Fibroblast of skin of abdomen (primary cell): ENCODE results near the gene AKAP13.

Source experiments
- DNase-seq: peaks from one replicate; pipeline ENCODE4 v3.0.0-alpha.2; 2013

The AKAP13 gene

DNA sequence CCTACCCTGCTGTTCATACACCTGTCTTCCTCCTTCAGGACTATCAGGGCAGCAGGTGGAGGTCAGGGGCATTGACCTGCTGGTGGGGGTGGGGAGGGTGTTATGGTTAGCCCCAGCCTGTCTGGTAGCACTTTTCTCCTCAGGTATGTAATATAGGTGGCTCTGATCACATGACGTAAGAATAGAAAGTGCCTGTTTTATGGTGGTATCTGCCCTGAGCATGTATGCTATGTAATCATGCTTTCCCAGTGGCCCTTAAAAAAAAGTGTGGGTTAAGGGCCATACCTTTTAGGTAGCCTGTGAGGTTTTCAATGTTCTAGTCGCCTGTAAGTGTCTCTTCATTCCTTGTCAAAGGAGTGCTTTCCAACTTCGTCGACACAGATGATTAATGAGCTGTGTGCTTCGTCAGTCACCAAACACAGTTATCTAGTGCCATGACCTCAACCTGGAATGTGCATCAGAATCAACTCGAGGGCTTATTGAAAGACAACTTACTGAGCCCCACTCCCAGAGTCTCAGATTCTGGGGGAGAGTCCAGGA, 328.1 kb downstream of the AKAP13 start:
- peak; percentile 18 for DNase-seq

DNA sequence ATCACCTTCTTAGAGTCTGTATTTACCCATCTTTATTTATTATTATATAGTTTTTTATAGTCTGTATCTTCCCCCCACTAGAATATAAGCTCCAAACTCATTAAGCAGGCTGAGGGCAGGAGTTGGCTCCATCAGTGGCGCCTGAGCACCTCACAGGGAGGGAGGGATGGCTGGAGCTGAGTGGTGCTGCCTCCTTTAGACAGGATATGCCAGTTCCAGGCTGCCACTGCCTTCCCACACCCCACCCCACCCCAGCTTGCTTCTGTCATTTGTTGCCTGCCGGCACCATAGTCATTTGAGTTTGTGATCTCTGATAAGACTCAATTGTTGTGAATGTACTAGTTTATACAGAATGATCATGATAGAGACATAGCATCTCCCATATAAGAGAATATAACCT, 328.8 kb downstream of the AKAP13 start:
- DNase-seq = no peak

GRCh38 chr15:85710340-85710842, 330.0 kb downstream of the AKAP13 start:
- DNase-seq = no peak

DNA sequence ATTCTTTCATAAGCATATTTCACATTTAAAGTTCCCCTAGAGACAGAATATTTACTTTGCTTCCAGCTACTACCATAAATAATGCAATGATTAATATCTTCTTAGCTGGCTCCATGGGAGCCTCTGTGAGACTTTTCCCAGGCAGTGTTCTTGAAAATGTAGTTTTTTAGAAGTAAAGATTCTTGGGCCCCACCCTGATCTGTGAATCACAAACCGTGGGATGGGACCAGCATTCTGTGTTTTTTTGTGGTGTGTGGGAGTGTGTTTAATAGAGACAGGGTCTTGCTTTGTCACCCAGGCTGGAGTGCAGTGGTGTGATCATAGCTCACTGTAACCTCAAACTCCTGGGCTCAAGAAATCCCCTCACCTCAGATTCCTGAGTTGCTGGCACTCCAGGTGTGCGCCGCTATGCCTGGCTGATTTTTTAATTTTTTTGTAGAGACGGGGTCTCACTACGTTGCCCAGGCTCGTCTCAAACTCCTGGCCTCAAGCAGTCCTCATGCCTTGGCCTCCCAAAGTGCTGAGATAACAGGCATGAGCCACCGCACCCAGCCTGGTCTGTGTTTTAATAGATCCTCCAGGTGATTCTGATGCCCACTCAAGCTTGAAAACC, 331.3 kb downstream of the AKAP13 start:
- DNase-seq = no peak

DNA sequence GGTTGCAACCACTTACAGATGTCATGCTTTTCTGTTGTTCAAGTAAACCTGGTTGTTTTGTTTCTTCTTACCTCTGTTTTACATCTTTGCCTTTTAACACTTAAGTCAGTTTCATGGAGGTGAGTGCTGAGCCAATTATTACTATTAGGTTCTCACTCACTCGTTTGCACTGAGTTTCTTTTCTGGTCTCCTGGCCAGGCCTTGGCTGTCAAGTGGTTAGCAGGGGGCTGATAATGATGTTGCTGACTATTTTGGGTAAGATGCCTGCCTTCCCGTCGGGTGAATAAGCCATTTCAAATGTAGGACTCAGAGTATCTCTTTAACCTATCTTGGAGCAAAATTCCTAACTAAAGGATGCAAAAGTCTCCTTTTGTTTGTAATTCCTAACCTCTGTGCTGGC, 335.9 kb downstream of the AKAP13 start:
- no peak for DNase-seq

- DNase-seq = no peak
Observed at GRCh38 chr15:85717212-85717611, 336.8 kb downstream of the AKAP13 start.

GRCh38 chr15:85718271-85718971, 338.0 kb downstream of the AKAP13 start:
- DNase-seq = no peak

DNA sequence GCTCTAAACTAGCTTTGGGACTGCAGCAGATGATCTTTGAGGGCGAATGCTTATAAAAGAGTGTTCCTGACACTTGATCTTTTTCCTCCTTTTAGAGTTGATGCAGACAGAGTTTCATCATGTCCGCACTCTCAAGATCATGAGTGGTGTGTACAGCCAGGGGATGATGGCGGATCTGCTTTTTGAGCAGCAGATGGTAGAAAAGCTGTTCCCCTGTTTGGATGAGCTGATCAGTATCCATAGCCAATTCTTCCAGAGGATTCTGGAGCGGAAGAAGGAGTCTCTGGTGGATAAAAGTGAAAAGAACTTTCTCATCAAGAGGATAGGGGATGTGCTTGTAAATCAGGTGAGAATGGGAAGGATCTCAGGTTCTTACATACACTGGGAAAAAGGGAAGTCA, 338.6 kb downstream of the AKAP13 start:
- DNase-seq = no peak

- DNase-seq = no peak
Observed at GRCh38 chr15:85722374-85723152, 342.2 kb downstream of the AKAP13 start.

DNA sequence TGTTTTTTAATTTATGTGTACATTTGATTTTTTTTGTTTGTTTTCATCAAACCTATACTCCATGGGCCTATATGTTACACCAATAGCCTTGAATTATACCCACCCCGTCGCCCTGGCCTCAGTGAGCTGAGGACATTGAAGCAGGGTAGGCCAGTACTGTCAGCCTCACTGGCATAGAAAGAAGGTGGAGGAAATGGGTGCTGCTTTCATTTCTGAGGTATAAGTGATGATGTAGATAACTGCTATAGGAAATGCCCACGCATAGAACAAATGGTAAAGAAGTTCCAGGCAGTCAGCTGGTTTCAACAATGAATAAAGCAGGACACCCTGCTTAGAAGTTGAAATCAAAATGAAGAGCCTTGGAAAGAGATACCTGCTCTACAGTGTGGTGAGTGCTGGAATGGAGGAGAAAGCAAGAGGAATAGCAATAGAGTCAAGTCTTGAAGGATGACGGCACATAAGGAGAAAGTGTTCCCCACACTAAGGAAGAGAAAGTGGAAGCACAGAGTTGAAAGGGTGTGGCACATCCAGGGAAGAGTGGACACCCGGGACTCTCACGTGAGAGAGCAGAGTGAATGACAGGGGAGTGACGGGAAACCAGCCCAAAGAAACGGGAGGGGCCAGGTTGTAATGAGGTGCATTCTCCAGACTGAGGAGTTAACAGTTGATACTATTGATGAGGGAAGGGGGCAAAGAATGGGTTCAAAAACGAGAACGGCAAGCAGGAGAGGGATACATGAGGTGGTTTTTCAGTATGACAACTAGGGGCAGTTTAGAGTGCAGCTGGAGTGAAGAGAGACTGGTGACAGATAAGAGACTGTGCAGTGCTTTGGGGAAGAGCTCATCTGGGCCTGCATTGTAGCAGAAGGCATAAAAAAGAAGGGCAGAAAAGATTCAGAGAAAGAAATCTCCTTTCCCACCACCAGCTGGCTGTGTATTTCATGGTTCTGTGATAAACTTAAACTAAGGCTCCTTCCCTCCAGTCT, 343.9 kb downstream of the AKAP13 start:
- no peak for DNase-seq

DNA sequence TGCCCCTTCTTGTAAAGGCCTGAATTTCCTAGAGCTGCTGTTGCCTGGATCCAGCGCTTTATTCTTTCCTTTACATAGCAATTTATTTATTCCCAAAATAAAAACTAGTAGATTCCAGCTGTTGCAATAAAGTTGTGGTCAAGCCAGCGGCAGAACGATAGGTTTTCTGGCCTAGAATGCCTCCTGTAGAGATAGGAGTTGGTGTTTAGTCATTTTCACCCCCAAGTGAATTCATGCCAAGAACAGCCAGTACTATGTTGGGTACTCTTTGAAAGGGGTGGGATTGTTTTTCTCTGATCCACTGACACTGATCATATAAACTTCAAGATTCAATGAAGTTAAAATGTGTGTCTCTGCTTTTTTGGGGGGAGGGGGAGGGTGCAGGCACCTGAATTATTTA, 344.6 kb downstream of the AKAP13 start:
- no peak for DNase-seq

DNA sequence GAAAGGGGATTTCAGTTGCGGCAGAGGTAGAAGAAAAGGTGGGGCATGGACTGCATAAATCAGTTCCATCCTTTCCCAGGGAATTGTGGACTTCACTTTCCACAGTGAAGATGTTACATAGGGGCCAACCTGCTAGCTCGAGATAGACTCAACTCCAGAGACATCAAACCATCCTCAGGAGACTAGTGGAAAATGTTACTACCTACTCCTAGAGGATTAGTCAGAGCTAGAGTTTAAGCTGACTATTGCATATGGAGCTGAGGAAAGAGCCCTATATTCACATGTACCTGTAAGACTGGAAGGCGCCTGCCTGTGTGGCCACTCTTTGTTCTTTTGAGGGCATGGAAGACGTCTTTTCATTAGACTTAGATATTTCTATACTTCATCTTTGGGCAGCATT, 345.2 kb downstream of the AKAP13 start:
- DNase-seq = no peak

DNA sequence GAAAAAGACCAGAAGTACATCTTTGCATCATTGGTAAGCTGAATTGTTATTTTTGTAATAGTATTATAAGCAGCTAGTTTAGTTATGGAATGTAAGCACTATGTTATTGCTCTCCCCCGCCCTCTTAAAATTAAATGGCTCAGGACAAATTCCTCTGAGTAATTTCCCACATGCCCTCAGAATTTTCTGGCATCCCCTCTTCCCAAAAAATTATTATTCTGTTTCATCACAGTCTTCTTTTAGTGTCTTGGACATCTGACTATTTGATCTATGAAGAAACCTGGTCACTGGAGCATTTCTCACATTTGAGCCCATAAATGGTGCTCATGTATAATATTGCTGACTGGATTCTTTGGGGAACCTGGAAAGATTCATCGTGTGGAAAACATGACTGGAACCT, 346.1 kb downstream of the AKAP13 start:
- DNase-seq = peak; percentile 47

GRCh38 chr15:85727068-85727467, 346.7 kb downstream of the AKAP13 start:
- peak; percentile 56 for DNase-seq

- peak; percentile 56 for DNase-seq
Observed at GRCh38 chr15:85730001-85730820, 349.8 kb downstream of the AKAP13 start.

- no peak for DNase-seq
Observed at GRCh38 chr15:85733416-85733815, 353.0 kb downstream of the AKAP13 start.

DNA sequence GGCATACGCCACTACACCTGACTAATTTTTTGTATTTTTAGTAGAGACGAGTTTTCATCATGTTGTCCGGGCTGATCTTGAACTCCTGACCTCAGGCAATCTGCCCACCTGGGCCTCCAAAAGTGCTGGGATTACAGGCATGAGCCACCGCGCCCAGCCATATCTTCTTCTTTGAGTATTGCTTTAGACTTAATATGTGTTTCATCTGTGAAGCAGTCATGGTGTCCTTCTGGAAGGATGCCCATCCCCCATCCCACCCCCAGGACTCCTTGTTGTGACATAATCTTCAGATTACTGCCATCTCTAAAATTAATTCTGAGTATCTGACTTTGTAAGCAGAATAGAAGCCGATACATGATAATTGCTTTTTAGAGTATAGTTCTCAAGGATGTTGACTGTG, 356.7 kb downstream of the AKAP13 start:
- DNase-seq = no peak

DNA sequence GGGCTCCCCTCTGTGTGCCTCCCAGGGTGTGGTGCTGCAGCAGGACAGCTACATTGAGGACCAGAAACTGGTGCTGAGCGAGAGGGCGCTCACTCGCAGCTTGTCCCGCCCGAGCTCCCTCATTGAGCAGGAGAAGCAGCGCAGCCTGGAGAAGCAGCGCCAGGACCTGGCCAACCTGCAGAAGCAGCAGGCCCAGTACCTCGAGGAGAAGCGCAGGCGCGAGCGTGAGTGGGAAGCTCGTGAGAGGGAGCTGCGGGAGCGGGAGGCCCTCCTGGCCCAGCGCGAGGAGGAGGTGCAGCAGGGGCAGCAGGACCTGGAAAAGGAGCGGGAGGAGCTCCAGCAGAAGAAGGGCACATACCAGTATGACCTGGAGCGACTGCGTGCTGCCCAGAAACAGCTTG, 360.6 kb downstream of the AKAP13 start:
- DNase-seq = no peak

DNA sequence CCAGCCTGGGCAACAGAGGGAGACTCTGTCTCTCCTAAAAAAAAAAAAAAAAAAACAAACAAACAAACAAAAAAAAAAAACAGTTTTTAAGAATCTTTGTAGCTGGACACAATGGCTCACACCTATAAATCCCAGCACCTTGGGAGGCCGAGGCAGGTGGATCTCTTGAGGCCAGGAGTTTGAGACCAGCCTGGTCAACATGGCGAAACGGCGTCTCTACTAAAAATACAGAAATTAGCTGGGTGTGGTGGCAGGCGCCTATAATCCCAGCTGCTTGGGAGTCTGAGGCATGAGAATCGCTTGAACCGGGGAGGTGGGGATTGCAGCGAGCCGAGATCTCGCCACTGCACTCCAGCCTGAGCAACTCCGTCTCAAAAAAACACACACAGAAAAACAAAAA, 361.3 kb downstream of the AKAP13 start:
- DNase-seq = no peak

- DNase-seq = peak; percentile 68
Observed at GRCh38 chr15:85742186-85742821, 361.9 kb downstream of the AKAP13 start.
